PC-9 (cell line): ENCODE results near the gene ECE1. TPM values are rescaled to one million over a fixed set of nuclear protein-coding genes. Genes with fewer than 3 reads are reported as not detected.

ENCODE experiments used
- BruUV-seq: library from RNA; stranded (reverse); fragments of 400-500 nt; replicated peaks from 2 replicates; lab custom pipeline; 2021; lab: Mats Ljungman, UMichigan
- CTCF ChIA-PET: fragments of 300-600 bp; sonication (Branson Sonifier 250); formaldehyde crosslinking; loops from one replicate; lab custom pipeline; 2022; ENCODE audit warnings: antibody characterized with exemption; lab: Charles Lee
- POLR2A ChIA-PET: fragments of 300-600 bp; sonication (Branson Sonifier 250); formaldehyde crosslinking; loops from one replicate; lab custom pipeline; 2022; ENCODE audit warnings: antibody characterized with exemption; ENCODE audit not compliant: unreplicated experiment; lab: Charles Lee
- DNase-seq, 2 experiments: peaks; one replicate each; pipeline versions ENCODE4 v3.0.0 to v3.0.0-alpha.2; 2015 to 2022; ENCODE audit warnings: mixed read lengths in 1 of 2
- H2AFZ ChIP-seq: fragments of 200-600 bp; sonication (generic); 2 replicates; pipeline ENCODE4 v1.8.1; 2017; ENCODE audit warnings: antibody characterized with exemption
- H3F3A ChIP-seq: fragments of 200-600 bp; sonication (generic); 2 replicates; pipeline ENCODE4 v1.8.1; 2017; ENCODE audit warnings: antibody characterized with exemption, mild to moderate bottlenecking, low read depth; ENCODE audit not compliant: insufficient read depth
- H3K27ac ChIP-seq: fragments of 200-600 bp; sonication (generic); 2 replicates; pipeline ENCODE4 v1.6.1; 2016; ENCODE audit warnings: mixed run types
- H3K27me3 ChIP-seq: fragments of 200-600 bp; sonication (generic); 2 replicates; pipeline ENCODE4 v1.6.1; 2016; ENCODE audit warnings: low read depth, mixed run types; ENCODE audit not compliant: insufficient read depth
- H3K36me3 ChIP-seq: fragments of 200-600 bp; sonication (generic); 2 replicates; pipeline ENCODE4 v1.6.1; 2016; ENCODE audit warnings: low read depth, mixed run types
- H3K4me1 ChIP-seq: fragments of 200-600 bp; sonication (generic); replicated peaks from 2 replicates; pipeline ENCODE4 v1.6.1; 2016; ENCODE audit warnings: mixed run types; ENCODE audit not compliant: insufficient read depth
- H3K4me2 ChIP-seq: fragments of 200-600 bp; sonication (generic); 2 replicates; pipeline ENCODE4 v1.6.1; 2017; ENCODE audit warnings: mixed run types
- H3K4me3 ChIP-seq: fragments of 200-600 bp; sonication (generic); 2 replicates; pipeline ENCODE4 v1.6.1; 2016; ENCODE audit warnings: mixed run types
- H3K79me2 ChIP-seq: fragments of 200-600 bp; sonication (generic); 2 replicates; pipeline ENCODE4 v1.6.1; 2017; ENCODE audit warnings: low read depth, mixed run types
- H3K9me2 ChIP-seq: fragments of 200-600 bp; sonication (generic); 2 replicates; pipeline ENCODE4 v1.8.1; 2017; ENCODE audit warnings: mild to moderate bottlenecking; ENCODE audit not compliant: insufficient read depth
- H3K9me3 ChIP-seq: fragments of 200-600 bp; sonication (generic); 2 replicates; pipeline ENCODE4 v1.8.1; 2016; ENCODE audit warnings: low read depth; ENCODE audit not compliant: insufficient read depth
- H4K20me1 ChIP-seq: fragments of 200-600 bp; sonication (generic); 2 replicates; pipeline ENCODE4 v1.8.1; 2017; ENCODE audit not compliant: insufficient read depth
- EZH2 ChIP-seq: fragments of 200-600 bp; sonication (generic); IDR thresholded peaks from 2 replicates; pipeline ENCODE4 v1.8.0; 2017; ENCODE audit warnings: antibody characterized with exemption, low read depth
- intact Hi-C: fragments of 100-400 bp; cut with micrococcal nuclease; formaldehyde crosslinking; loops from one replicate; pipeline ENCODE4 v1.10.0; 2022; ENCODE audit not compliant: unreplicated experiment
- total RNA-seq: library from RNA; stranded (reverse); gene quantifications from 2 replicates; pipeline ENCODE4 v1.2.3, GENCODE V29; 2021
- TF ChIP-seq, protein P1 (sequence below): fragments of 200-600 bp; sonication (generic); conservative IDR thresholded peaks from 2 replicates; pipeline ENCODE4 v1.6.1; 2017; ENCODE audit warnings: mixed run types, antibody characterized with exemption, mild to moderate bottlenecking, moderate library complexity

ECE1 gene
- total RNA-seq, 1 experiment from 2014 or later = 80.8 TPM

DNA sequence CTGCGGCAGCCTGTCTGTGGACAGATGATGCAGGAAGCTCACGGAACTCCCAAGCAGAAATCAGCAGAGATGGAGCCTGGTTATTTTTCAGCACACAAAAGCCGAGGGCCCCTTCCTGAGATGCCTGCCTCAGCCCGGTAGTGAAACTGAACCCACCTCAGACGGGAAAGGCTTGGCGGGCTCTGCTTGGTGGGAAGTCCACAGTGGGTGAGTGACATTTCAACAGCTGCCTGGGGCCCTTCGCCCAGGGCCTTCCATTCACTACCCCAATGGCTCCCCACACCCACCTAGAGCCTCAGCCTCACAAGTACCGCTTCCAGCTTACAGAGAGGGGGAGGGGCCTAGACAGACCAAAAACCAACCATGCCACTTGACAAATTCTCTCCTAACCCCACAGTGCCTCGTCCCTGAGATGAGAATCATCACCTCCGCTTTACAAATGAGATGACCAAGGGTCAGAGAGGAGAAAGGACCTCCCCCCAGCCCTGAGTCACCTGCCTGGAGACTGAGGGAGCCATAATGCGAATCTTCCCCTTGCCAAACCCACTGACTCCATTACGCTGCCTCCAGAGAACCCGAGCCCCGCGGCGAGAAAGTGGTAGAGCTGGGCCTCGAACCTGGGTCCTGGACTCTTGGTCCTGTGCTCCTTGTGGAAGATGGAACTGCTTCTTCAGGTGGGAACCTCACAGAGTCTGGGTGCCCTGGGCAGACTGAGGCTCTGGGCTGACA is 3.4 kb upstream of the ECE1 start:
- TF ChIP-seq, protein P1, sequence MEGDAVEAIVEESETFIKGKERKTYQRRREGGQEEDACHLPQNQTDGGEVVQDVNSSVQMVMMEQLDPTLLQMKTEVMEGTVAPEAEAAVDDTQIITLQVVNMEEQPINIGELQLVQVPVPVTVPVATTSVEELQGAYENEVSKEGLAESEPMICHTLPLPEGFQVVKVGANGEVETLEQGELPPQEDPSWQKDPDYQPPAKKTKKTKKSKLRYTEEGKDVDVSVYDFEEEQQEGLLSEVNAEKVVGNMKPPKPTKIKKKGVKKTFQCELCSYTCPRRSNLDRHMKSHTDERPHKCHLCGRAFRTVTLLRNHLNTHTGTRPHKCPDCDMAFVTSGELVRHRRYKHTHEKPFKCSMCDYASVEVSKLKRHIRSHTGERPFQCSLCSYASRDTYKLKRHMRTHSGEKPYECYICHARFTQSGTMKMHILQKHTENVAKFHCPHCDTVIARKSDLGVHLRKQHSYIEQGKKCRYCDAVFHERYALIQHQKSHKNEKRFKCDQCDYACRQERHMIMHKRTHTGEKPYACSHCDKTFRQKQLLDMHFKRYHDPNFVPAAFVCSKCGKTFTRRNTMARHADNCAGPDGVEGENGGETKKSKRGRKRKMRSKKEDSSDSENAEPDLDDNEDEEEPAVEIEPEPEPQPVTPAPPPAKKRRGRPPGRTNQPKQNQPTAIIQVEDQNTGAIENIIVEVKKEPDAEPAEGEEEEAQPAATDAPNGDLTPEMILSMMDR = no peak
- TF ChIP-seq EZH2 = no peak
- no peak overlapping the region for H2AFZ ChIP-seq
- no peaks in the 10 kb centered on the region for H3K36me3 ChIP-seq
- no peaks in the 10 kb centered on the region for H3K27me3 ChIP-seq
- peaks cover 3% of the 10 kb centered on the region; the same call in 1 of the 2 replicates for H3K79me2 ChIP-seq
- intact Hi-C loops = loop anchor here (1.0 to 2.0 kb wide), 4 partner anchors 25 to 41 kb away; no protein-coding TSS in a partner anchor
- BruUV-seq = TSS peak; percentile 50
- no peak for DNase-seq
- peak overlapping the region; percentile 94 for H3K27ac ChIP-seq
- no peak overlapping the region; the same call in 1 of the 2 replicates for H3K4me3 ChIP-seq
- peaks cover 34% of the 10 kb centered on the region for H3K4me1 ChIP-seq
- no peaks in the 10 kb centered on the region for H3K9me2 ChIP-seq
- peaks cover 27% of the 10 kb centered on the region for H3F3A ChIP-seq
- peak overlapping the region; percentile 57; the same call in 1 of the 2 replicates for H3K4me2 ChIP-seq
- ChIA-PET POLR2A (interaction anchor here (0.6 kb wide), 1 partner anchor 42 kb away, joined by 3 read pairs; no protein-coding TSS in a partner anchor), CTCF (interaction anchor here (1.0 kb wide), 1 partner anchor 39 kb away, joined by 4 read pairs; no protein-coding TSS in a partner anchor)
- no peaks in the 10 kb centered on the region for H4K20me1 ChIP-seq
- H3K9me3 ChIP-seq = no peaks in the 10 kb centered on the region

DNA sequence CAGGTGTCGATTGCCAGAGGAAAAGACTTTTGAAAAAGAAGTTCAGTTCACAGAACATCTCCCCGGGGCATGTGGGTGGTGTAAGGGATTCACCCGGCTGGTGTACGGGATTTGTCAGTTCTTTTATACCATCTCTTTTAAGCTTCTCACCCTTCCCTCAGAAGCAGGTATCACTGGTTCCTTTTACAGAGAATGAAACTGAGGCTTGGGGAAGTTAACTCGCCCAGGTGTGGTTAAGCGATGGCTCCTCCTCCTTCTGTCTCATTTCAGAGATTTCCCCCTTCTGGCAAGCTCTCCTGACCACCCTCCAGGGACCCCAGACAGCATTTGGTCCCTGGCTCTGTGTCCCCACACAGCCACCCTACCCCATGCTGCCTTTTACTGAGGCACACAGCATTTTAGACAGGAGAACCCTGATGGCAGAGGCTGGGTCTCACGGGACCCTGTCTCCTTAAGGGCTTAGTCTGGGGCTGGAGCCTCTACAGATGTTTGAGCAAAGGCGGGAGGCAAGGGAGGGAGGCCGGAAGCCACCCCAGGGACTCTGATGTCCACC is 2.8 kb upstream of the ECE1 start:
- H3K4me2 ChIP-seq = no peak overlapping the region
- CTCF ChIA-PET = no interaction called here
- no peak for DNase-seq
- H3F3A ChIP-seq = peaks cover 27% of the 10 kb centered on the region
- H3K9me3 ChIP-seq = no peaks in the 10 kb centered on the region
- H3K27ac ChIP-seq = peak overlapping the region; percentile 94
- POLR2A ChIA-PET = interaction anchor here (0.6 kb wide), 1 partner anchor 42 kb away, joined by 3 read pairs; no protein-coding TSS in a partner anchor
- H3K4me1 ChIP-seq = peaks cover 28% of the 10 kb centered on the region
- TF ChIP-seq EZH2 = no peak
- TF ChIP-seq, protein P1 = no peak
- no peak overlapping the region for H3K4me3 ChIP-seq
- intact Hi-C loops = no loop called here
- H3K9me2 ChIP-seq = no peaks in the 10 kb centered on the region
- no peaks in the 10 kb centered on the region for H3K36me3 ChIP-seq
- peaks cover 3% of the 10 kb centered on the region; the same call in 1 of the 2 replicates for H3K79me2 ChIP-seq
- H2AFZ ChIP-seq = no peak overlapping the region
- no TSS peak for BruUV-seq
- H4K20me1 ChIP-seq = no peaks in the 10 kb centered on the region
- no peaks in the 10 kb centered on the region for H3K27me3 ChIP-seq

DNA sequence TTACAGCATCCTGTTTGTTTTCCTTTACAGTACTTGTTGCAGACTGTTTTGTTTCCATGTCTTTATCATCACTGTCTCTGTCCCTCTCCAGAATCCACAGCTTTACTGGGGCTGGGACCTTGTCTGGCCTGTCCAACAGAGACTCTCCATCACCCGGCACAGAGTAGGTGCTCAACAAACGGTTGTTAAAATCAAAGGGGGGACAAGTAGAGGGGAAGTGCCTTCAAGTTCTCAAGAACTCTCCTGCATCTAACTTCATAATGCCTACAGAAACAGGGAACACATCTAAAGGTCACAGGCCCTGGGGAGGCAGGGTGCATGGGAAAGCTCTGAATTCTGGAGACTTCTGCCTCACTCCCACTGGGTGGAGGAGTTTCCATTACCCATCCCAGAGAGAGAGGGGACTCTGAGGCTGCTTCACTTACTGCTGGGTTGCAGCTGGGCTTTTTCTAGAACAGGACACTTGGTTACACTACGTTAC is 2.3 kb upstream of the ECE1 start:
- POLR2A ChIA-PET = no interaction called here
- Histone ChIP-seq H3K36me3 (no peaks in the 10 kb centered on the region), H3K9me3 (no peaks in the 10 kb centered on the region), H4K20me1 (no peaks in the 10 kb centered on the region), H3F3A (peaks cover 27% of the 10 kb centered on the region), H3K9me2 (no peaks in the 10 kb centered on the region), H3K27ac (no peak overlapping the region), H3K4me2 (no peak overlapping the region), H3K79me2 (peaks cover 3% of the 10 kb centered on the region; the same call in 1 of the 2 replicates), H2AFZ (no peak overlapping the region), H3K27me3 (no peaks in the 10 kb centered on the region), H3K4me1 (peaks cover 27% of the 10 kb centered on the region), H3K4me3 (no peak overlapping the region)
- CTCF ChIA-PET = no interaction called here
- TF ChIP-seq EZH2 = no peak
- no TSS peak for BruUV-seq
- intact Hi-C loops = no loop called here
- no peak for DNase-seq
